Pancreas (tissue), 10 donors: ENCODE data around the gene MAPKAP1. TPM values are rescaled to one million over a fixed set of nuclear protein-coding genes. Genes with fewer than 3 reads are reported as not detected.

Source experiments
- ATAC-seq, 4 donors: fragments of 200-7000 bp; cut with Tn5 transposase; one replicate each; pipeline versions ENCODE4 v1.8.0 to v1.9.1; 2020; ENCODE audit warnings: mild to moderate bottlenecking in 4 of 4, moderate library complexity in 4 of 4
- DNase-seq, 6 donors: peaks; one replicate each; pipeline ENCODE4 v3.0.0-alpha.2; 2020
- FAIRE-seq: peaks from 2 replicates; lab custom pipeline; 2012; peaks lifted over from hg19 to GRCh38; lab: Jason Lieb, UNC
- H3K27ac ChIP-seq, 4 donors: fragments of 200-600 bp; sonication (generic); 1 replicate in 3 of 4; 2 replicates in 1 of 4; pipeline versions ENCODE4 v1.5.0 to v1.8.0; 2020
- H3K27me3 ChIP-seq, 4 donors: fragments of 200-600 bp; one replicate each; pipeline ENCODE4 v1.8.0; 2021
- H3K36me3 ChIP-seq, 3 donors: fragments of 200-600 bp; sonication (generic) in 1 of 3; one replicate each; pipeline versions ENCODE4 v1.5.0 to v1.8.0; 2020 to 2021
- H3K4me1 ChIP-seq, 3 donors: fragments of 200-600 bp; one replicate each; pipeline ENCODE4 v1.8.0; 2021
- H3K4me3 ChIP-seq, 4 donors: fragments of 200-600 bp; sonication (generic) in 2 of 4; one replicate each; pipeline versions ENCODE4 v1.5.0 to v1.8.0; 2020 to 2021
- H3K9me3 ChIP-seq, 4 donors: fragments of 200-600 bp; one replicate each; pipeline ENCODE4 v1.8.0; 2021
- WGBS, 2 donors: extraction: QIAGEN DNeasy Blood & Tissue Kit; methylation state at CpG; one replicate each; pipeline ENCODE4 v1.1.7; 2013; 5-methylcytosine and 5-hydroxymethylcytosine counted together
- intact Hi-C, 3 donors: fragments of 100-400 bp; cut with DNase I; formaldehyde crosslinking; loops; one replicate each; pipeline versions ENCODE4 v1.11.1 to v1.14.2; 2022
- polyA plus RNA-seq, 2 donors: library from polyadenylated mRNA; stranded (reverse); fragments of 200-250 nt; gene quantifications; one replicate each; pipeline ENCODE4 v1.2.3, GENCODE V29; 2013
- total RNA-seq, 6 donors: library from RNA; stranded (reverse); fragmentation: NEBNext Ultra II Directional in 4 of 6; extraction: Animal tissue kit (Norgen Biotek cat#: 25700) in 4 of 6; gene quantifications; one replicate each; pipeline versions ENCODE4 v1.2.1 to v1.2.4, GENCODE V29; 2021 to 2023
- TF ChIP-seq, protein P1 (sequence below), 4 donors: fragments of 200-600 bp; sonication (generic) in 3 of 4; IDR thresholded peaks; one replicate each; pipeline versions ENCODE4 v1.5.0 to v1.8.0; 2021; ENCODE audit warnings: antibody characterized with exemption in 4 of 4
- donor health status: healthy with polysubstance abuse.
- donor health status: DM: no; HTN: no; CAD: no; lungs with moderate emphysema.
- donor health status: DM: no; HTN: no; CAD: no.
- donor health status: control.
- donor health status: control.
- donor health status: Bipolar disorder and iron deficiency.
- donor health status: DM: yes; HTN: yes; CAD: no.
- donor health status: DM: no; HTN: no; CAD: no.
- donor health status: DM: no; HTN: no; CAD: no.
- donor health status: DM: yes; HTN: yes; CAD: no.

The MAPKAP1 gene
- 10 to 100 TPM; 22.4 to 42.0 (median 30.4) TPM for total RNA-seq
- 10 to 100 TPM; 18.7 to 36.4 TPM for polyA plus RNA-seq

DNA sequence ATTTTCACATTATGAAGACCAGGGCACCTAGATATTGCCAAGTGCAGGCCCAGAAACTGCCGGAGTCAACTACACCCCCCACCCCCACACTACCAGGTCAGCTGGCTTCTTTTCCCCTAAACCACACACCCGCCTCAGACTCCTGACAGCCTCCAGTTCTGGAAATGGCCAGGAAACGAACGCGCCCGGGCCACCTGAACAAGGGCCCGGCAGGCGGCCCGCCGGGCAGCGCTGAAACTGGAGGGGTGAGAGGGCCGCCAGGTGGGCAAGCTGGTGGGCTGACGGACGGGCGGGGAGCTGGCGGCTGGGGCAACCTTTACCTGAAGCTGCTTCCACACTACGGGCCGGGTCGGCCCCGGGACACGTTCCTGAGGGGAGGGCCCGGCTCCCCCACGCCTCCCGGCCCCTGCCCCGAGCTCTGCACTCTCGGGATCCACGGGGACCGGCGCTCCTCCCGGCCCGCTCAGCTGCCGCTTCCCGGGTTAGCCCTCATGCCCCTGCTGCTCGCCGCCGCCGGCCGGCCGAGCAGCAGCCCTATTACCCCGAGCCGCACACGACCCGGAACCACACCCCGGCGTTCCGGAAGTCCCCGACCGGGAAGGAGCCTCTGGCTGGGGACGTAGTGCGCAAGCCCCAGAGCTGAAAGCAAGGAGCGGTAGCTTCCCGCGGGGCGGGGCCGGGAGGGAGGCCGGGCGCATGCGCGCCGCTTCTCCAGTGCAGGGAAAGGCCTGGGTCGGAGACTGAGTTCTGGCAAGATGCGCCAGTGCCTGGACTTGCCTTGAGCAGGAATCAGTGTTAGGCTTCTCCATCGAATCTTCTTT is at the start of gene MAPKAP1:
Gene MAPKAP1 (minus strand): TSS at position 558 of the 821 bp plus-strand sequence. CDS start 34,634 bp downstream, outside the sequence.
- Histone ChIP-seq H3K27me3 (no peaks in the 10 kb centered on the region), H3K4me3 (peak within 1 kb of the TSS; percentile 87 to 98 (median 93)), H3K36me3 (no peaks in the 10 kb centered on the region), H3K27ac (peak within 1 kb of the TSS in 2 of 4 donors; percentile 50 to 55), H3K9me3 (no peaks in the 10 kb centered on the region), H3K4me1 (peaks cover 4 to 8% (median 5%) of the 10 kb centered on the region in 3 donors)
- TF ChIP-seq, protein P1, sequence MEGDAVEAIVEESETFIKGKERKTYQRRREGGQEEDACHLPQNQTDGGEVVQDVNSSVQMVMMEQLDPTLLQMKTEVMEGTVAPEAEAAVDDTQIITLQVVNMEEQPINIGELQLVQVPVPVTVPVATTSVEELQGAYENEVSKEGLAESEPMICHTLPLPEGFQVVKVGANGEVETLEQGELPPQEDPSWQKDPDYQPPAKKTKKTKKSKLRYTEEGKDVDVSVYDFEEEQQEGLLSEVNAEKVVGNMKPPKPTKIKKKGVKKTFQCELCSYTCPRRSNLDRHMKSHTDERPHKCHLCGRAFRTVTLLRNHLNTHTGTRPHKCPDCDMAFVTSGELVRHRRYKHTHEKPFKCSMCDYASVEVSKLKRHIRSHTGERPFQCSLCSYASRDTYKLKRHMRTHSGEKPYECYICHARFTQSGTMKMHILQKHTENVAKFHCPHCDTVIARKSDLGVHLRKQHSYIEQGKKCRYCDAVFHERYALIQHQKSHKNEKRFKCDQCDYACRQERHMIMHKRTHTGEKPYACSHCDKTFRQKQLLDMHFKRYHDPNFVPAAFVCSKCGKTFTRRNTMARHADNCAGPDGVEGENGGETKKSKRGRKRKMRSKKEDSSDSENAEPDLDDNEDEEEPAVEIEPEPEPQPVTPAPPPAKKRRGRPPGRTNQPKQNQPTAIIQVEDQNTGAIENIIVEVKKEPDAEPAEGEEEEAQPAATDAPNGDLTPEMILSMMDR (IDR thresholded peaks at IDR 0.05): no peak
- WGBS, 2 donors: 0 to 1% methylated on average over 41 to 63 of the region's 63 CpGs
- FAIRE-seq (no peak), DNase-seq (peak; percentile 95 to 100 (median 96)), ATAC-seq (peak; percentile 100)
- intact Hi-C loops: no loop called here

DNA sequence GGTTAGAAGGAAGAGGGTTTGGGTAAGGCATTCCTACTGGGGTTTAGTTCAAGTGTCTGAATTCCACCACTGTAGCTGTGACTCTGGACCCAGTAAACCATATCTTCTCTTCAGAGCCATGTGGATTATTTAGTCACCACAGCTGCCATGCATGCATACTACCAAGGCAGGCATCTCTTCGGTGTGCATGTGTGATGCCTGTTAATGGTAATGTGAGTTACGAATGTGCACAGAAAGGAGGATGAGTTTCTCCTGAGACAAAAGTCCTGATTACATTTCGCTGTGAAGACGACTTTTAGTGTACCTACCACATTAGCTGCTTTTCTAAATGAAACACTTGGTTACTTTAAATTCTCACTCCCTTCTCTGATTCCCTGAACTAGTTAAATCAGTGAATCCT is 49.5 kb upstream of the MAPKAP1 start:
- H3K27me3 ChIP-seq: no peaks in the 10 kb centered on the region
- H3K36me3 ChIP-seq: no peaks in the 10 kb centered on the region
- H3K27ac ChIP-seq: no peak overlapping the region
- H3K9me3 ChIP-seq: no peaks in the 10 kb centered on the region
- TF ChIP-seq, protein P1 (IDR thresholded peaks at IDR 0.05): no peak
- no peak for DNase-seq
- peaks cover 0 to 13% (median 0%) of the 10 kb centered on the region in 3 donors for H3K4me1 ChIP-seq
- FAIRE-seq: no peak
- ATAC-seq: no peak
- WGBS, 2 donors: 84 to 92% methylated on average over 4 of the region's 4 CpGs
- intact Hi-C loops: no loop called here
- H3K4me3 ChIP-seq: no peak overlapping the region

GRCh38 chr9:125755340-125755739 is 48.3 kb upstream of the MAPKAP1 start:
- ATAC-seq: no peak
- H3K9me3 ChIP-seq: no peaks in the 10 kb centered on the region
- intact Hi-C loops: no loop called here
- no peak overlapping the region for H3K4me3 ChIP-seq
- peaks cover 0 to 12% (median 0%) of the 10 kb centered on the region in 3 donors for H3K4me1 ChIP-seq
- 80 to 94% methylated on average over 1 of the region's 1 CpG for WGBS, 2 donors
- no peaks in the 10 kb centered on the region for H3K36me3 ChIP-seq
- DNase-seq: no peak
- TF ChIP-seq, protein P1 (IDR thresholded peaks at IDR 0.05): no peak
- FAIRE-seq: no peak
- H3K27ac ChIP-seq: no peak overlapping the region
- no peaks in the 10 kb centered on the region for H3K27me3 ChIP-seq

DNA sequence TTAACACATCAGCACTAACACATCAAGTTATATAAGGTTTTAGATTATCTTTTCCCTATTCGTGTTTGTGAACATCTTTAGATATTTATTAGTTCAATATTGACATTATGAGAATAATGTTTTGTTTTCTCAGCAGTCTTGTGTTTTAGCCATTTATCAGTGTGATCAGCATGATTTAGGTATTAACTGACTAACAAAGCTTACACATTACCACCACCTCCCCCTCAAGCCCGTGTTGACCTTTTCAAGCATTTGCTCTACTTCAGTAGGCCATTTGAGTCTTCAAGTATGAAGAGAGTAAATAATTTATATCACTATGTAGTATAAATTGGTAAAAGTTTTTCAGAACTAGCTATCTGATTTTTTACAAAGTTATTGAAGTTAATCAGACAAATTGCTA is 47.1 kb upstream of the MAPKAP1 start:
- Histone ChIP-seq H3K9me3 (no peaks in the 10 kb centered on the region), H3K27me3 (no peaks in the 10 kb centered on the region), H3K36me3 (no peaks in the 10 kb centered on the region), H3K27ac (peak overlapping the region in 1 of 4 donors; percentile 8), H3K4me1 (peaks cover 0 to 12% (median 0%) of the 10 kb centered on the region in 3 donors), H3K4me3 (no peak overlapping the region)
- DNase-seq (no peak), ATAC-seq (no peak), FAIRE-seq (peak; percentile 34)
- intact Hi-C loops: no loop called here
- TF ChIP-seq, protein P1 (IDR thresholded peaks at IDR 0.05): no peak
- 27 to 38% methylated on average over 2 of the region's 2 CpGs for WGBS, 2 donors
